ENCODE results near the gene MKLN1. TPM values are rescaled to one million over a fixed set of nuclear protein-coding genes. Genes with fewer than 3 reads are reported as not detected.
A peak's percentile ranks its signal among the peaks of the same experiment; 100 is the strongest.
"Not testable (repeated sequence)": the region's sequence is repeated elsewhere in the genome, so short reads cannot be mapped to it uniquely, and the experiment has no call there.

MKLN1 gene
- polyA plus RNA-seq, 4 donors, result 7.9 to 32.6 (median 17.8) TPM

- Histone ChIP-seq H3K4me1 (ENCODE audit: control insufficient read depth in 3 of 3, insufficient read depth in 2 of 3, low read depth in 1 of 3, low read length in 2 of 3) (no peaks in the 10 kb centered on the region), H3K27me3 (ENCODE audit: control insufficient read depth in 3 of 3, insufficient read depth in 3 of 3, low read length in 3 of 3) (no peaks in the 10 kb centered on the region), H3K27ac (ENCODE audit: low read depth in 1 of 3, low read length in 2 of 3) (no peak overlapping the region), H3K36me3 (ENCODE audit: control insufficient read depth in 3 of 3, insufficient read depth in 2 of 3, low read depth in 1 of 3, low read length in 3 of 3) (peaks cover 0 to 6% (median 4%) of the 10 kb centered on the region in 3 donors), H3K9me3 (ENCODE audit: control insufficient read depth in 2 of 2, insufficient read depth in 1 of 2, low read depth in 1 of 2, low read length in 1 of 2) (no peaks in the 10 kb centered on the region), H3K4me3 (ENCODE audit: low read depth in 1 of 3, low read length in 3 of 3) (no peak overlapping the region)
- WGBS, 3 donors, result 96 to 100% (median 96%) methylated on average over 3 of the region's 3 CpGs
- DNase-seq (no peak), FAIRE-seq (no peak)
Observed at GRCh38 chr7:131456338-131456737, 128.7 kb downstream of the MKLN1 start.

GRCh38 chr7:131459256-131459655 is 131.6 kb downstream of the MKLN1 start:
- peak; percentile 5 to 11 for DNase-seq
- no peak for FAIRE-seq
- no peaks in the 10 kb centered on the region for H3K4me1 ChIP-seq (ENCODE audit: control insufficient read depth in 3 of 3, insufficient read depth in 2 of 3, low read depth in 1 of 3, low read length in 2 of 3)
- H3K27me3 ChIP-seq (ENCODE audit: control insufficient read depth in 3 of 3, insufficient read depth in 3 of 3, low read length in 3 of 3), result no peaks in the 10 kb centered on the region
- H3K27ac ChIP-seq (ENCODE audit: low read depth in 1 of 3, low read length in 2 of 3), result no peak overlapping the region
- H3K9me3 ChIP-seq (ENCODE audit: control insufficient read depth in 2 of 2, insufficient read depth in 1 of 2, low read depth in 1 of 2, low read length in 1 of 2), result no peaks in the 10 kb centered on the region
- no peak overlapping the region for H3K4me3 ChIP-seq (ENCODE audit: low read depth in 1 of 3, low read length in 3 of 3)
- WGBS, 3 donors, result 97 to 100% (median 98%) methylated on average over 1 of the region's 1 CpG
- peaks cover 0 to 13% (median 6%) of the 10 kb centered on the region in 3 donors for H3K36me3 ChIP-seq (ENCODE audit: control insufficient read depth in 3 of 3, insufficient read depth in 2 of 3, low read depth in 1 of 3, low read length in 3 of 3)

- no peaks in the 10 kb centered on the region for H3K9me3 ChIP-seq (ENCODE audit: control insufficient read depth in 2 of 2, insufficient read depth in 1 of 2, low read depth in 1 of 2, low read length in 1 of 2)
- DNase-seq, result no peak
- H3K36me3 ChIP-seq (ENCODE audit: control insufficient read depth in 3 of 3, insufficient read depth in 2 of 3, low read depth in 1 of 3, low read length in 3 of 3), result peaks cover 0 to 14% (median 6%) of the 10 kb centered on the region in 3 donors
- FAIRE-seq, result no peak
- H3K27ac ChIP-seq (ENCODE audit: low read depth in 1 of 3, low read length in 2 of 3), result no peak overlapping the region
- H3K4me1 ChIP-seq (ENCODE audit: control insufficient read depth in 3 of 3, insufficient read depth in 2 of 3, low read depth in 1 of 3, low read length in 2 of 3), result no peaks in the 10 kb centered on the region
- no peaks in the 10 kb centered on the region for H3K27me3 ChIP-seq (ENCODE audit: control insufficient read depth in 3 of 3, insufficient read depth in 3 of 3, low read length in 3 of 3)
- H3K4me3 ChIP-seq (ENCODE audit: low read depth in 1 of 3, low read length in 3 of 3), result no peak overlapping the region
- WGBS, 3 donors, result 97 to 98% (median 97%) methylated on average over 3 of the region's 3 CpGs
Observed at GRCh38 chr7:131462059-131462458, 134.4 kb downstream of the MKLN1 start.

GRCh38 chr7:131462715-131463114 is 135.0 kb downstream of the MKLN1 start:
- not testable (repeated sequence) for H3K4me1 ChIP-seq (ENCODE audit: control insufficient read depth in 3 of 3, insufficient read depth in 2 of 3, low read depth in 1 of 3, low read length in 2 of 3); H3K27me3 ChIP-seq (ENCODE audit: control insufficient read depth in 3 of 3, insufficient read depth in 3 of 3, low read length in 3 of 3); FAIRE-seq; H3K27ac ChIP-seq (ENCODE audit: low read depth in 1 of 3, low read length in 2 of 3); H3K4me3 ChIP-seq (ENCODE audit: low read depth in 1 of 3, low read length in 3 of 3); H3K9me3 ChIP-seq (ENCODE audit: control insufficient read depth in 2 of 2, insufficient read depth in 1 of 2, low read depth in 1 of 2, low read length in 1 of 2); DNase-seq
- peaks cover 0 to 14% (median 10%) of the 10 kb centered on the region in 3 donors for H3K36me3 ChIP-seq (ENCODE audit: control insufficient read depth in 3 of 3, insufficient read depth in 2 of 3, low read depth in 1 of 3, low read length in 3 of 3)

- Histone ChIP-seq H3K27me3 (ENCODE audit: control insufficient read depth in 3 of 3, insufficient read depth in 3 of 3, low read length in 3 of 3) (no peaks in the 10 kb centered on the region), H3K9me3 (ENCODE audit: control insufficient read depth in 2 of 2, insufficient read depth in 1 of 2, low read depth in 1 of 2, low read length in 1 of 2) (no peaks in the 10 kb centered on the region), H3K27ac (ENCODE audit: low read depth in 1 of 3, low read length in 2 of 3) (no peak overlapping the region), H3K36me3 (ENCODE audit: control insufficient read depth in 3 of 3, insufficient read depth in 2 of 3, low read depth in 1 of 3, low read length in 3 of 3) (peaks cover 0 to 22% (median 17%) of the 10 kb centered on the region in 3 donors), H3K4me3 (ENCODE audit: low read depth in 1 of 3, low read length in 3 of 3) (no peak overlapping the region), H3K4me1 (ENCODE audit: control insufficient read depth in 3 of 3, insufficient read depth in 2 of 3, low read depth in 1 of 3, low read length in 2 of 3) (no peaks in the 10 kb centered on the region)
- no peak for FAIRE-seq
- DNase-seq, result no peak
- 89 to 98% (median 91%) methylated on average over 12 of the region's 12 CpGs for WGBS, 3 donors
Observed at GRCh38 chr7:131466735-131467365, 139.2 kb downstream of the MKLN1 start.

- 95 to 96% (median 96%) methylated on average over 5 of the region's 5 CpGs for WGBS, 3 donors
- no peak overlapping the region for H3K4me3 ChIP-seq (ENCODE audit: low read depth in 1 of 3, low read length in 3 of 3)
- H3K36me3 ChIP-seq (ENCODE audit: control insufficient read depth in 3 of 3, insufficient read depth in 2 of 3, low read depth in 1 of 3, low read length in 3 of 3), result peaks cover 0 to 21% (median 17%) of the 10 kb centered on the region in 3 donors
- H3K9me3 ChIP-seq (ENCODE audit: control insufficient read depth in 2 of 2, insufficient read depth in 1 of 2, low read depth in 1 of 2, low read length in 1 of 2), result no peaks in the 10 kb centered on the region
- FAIRE-seq (no peak), DNase-seq (no peak)
- H3K27me3 ChIP-seq (ENCODE audit: control insufficient read depth in 3 of 3, insufficient read depth in 3 of 3, low read length in 3 of 3), result no peaks in the 10 kb centered on the region
- H3K27ac ChIP-seq (ENCODE audit: low read depth in 1 of 3, low read length in 2 of 3), result no peak overlapping the region
- H3K4me1 ChIP-seq (ENCODE audit: control insufficient read depth in 3 of 3, insufficient read depth in 2 of 3, low read depth in 1 of 3, low read length in 2 of 3), result no peaks in the 10 kb centered on the region
Observed at GRCh38 chr7:131467788-131468187, 140.1 kb downstream of the MKLN1 start.

- no peaks in the 10 kb centered on the region for H3K4me1 ChIP-seq (ENCODE audit: control insufficient read depth in 3 of 3, insufficient read depth in 2 of 3, low read depth in 1 of 3, low read length in 2 of 3)
- DNase-seq, result no peak
- H3K9me3 ChIP-seq (ENCODE audit: control insufficient read depth in 2 of 2, insufficient read depth in 1 of 2, low read depth in 1 of 2, low read length in 1 of 2), result no peaks in the 10 kb centered on the region
- H3K27me3 ChIP-seq (ENCODE audit: control insufficient read depth in 3 of 3, insufficient read depth in 3 of 3, low read length in 3 of 3), result no peaks in the 10 kb centered on the region
- peaks cover 0 to 28% (median 18%) of the 10 kb centered on the region in 3 donors for H3K36me3 ChIP-seq (ENCODE audit: control insufficient read depth in 3 of 3, insufficient read depth in 2 of 3, low read depth in 1 of 3, low read length in 3 of 3)
- FAIRE-seq, result no peak
- no peak overlapping the region for H3K4me3 ChIP-seq (ENCODE audit: low read depth in 1 of 3, low read length in 3 of 3)
- WGBS, 3 donors, result 95 to 96% (median 96%) methylated on average over 4 of the region's 4 CpGs
- no peak overlapping the region for H3K27ac ChIP-seq (ENCODE audit: low read depth in 1 of 3, low read length in 2 of 3)
Observed at GRCh38 chr7:131471250-131472004, 143.8 kb downstream of the MKLN1 start.

GRCh38 chr7:131476740-131477139 is 149.1 kb downstream of the MKLN1 start:
- 78 to 86% (median 84%) methylated on average over 2 of the region's 2 CpGs for WGBS, 3 donors

More at GRCh38 chr7:131476740-131477139, 149.1 kb downstream of the MKLN1 start:
- Histone ChIP-seq H3K27me3 (ENCODE audit: control insufficient read depth in 3 of 3, insufficient read depth in 3 of 3, low read length in 3 of 3) (no peaks in the 10 kb centered on the region), H3K27ac (ENCODE audit: low read depth in 1 of 3, low read length in 2 of 3) (no peak overlapping the region), H3K4me3 (ENCODE audit: low read depth in 1 of 3, low read length in 3 of 3) (no peak overlapping the region), H3K36me3 (ENCODE audit: control insufficient read depth in 3 of 3, insufficient read depth in 2 of 3, low read depth in 1 of 3, low read length in 3 of 3) (peaks cover 0 to 19% (median 7%) of the 10 kb centered on the region in 3 donors), H3K9me3 (ENCODE audit: control insufficient read depth in 2 of 2, insufficient read depth in 1 of 2, low read depth in 1 of 2, low read length in 1 of 2) (no peaks in the 10 kb centered on the region), H3K4me1 (ENCODE audit: control insufficient read depth in 3 of 3, insufficient read depth in 2 of 3, low read depth in 1 of 3, low read length in 2 of 3) (peaks cover 0 to 7% (median 0%) of the 10 kb centered on the region in 3 donors)
- no peak for DNase-seq
- no peak for FAIRE-seq
